Measurements from ENCODE around the gene LGI1. TPM values are rescaled to one million over a fixed set of nuclear protein-coding genes. Genes with fewer than 3 reads are reported as not detected.

Gene LGI1
- total RNA-seq, 1 experiment from 2014 or later: 1.2 TPM

DNA sequence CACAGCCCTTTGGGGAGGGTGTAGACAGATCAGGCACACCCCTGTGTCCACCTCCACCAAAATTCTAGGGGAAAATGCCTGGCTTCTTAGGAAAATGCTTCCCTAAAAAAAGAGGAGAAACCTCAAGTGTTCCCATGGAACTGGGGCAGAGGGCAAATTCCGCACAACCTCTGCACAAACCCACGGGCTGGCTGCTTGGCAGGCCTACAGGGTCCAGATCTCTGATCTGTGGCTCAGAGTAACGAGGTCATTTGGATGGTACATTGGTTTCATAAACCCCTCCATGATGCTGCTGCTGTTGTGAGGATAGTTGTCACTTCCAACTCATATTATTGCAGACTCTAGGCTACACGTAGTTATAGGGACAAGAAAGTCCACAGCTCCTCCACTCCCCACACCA is 16.0 kb downstream of the LGI1 start:
- no peaks in the 10 kb centered on the region for H3K36me3 Mint-ChIP-seq (ENCODE audit: insufficient read depth in 1 of 3, low read depth in 3 of 3)
- H3K4me3 Mint-ChIP-seq: no peak overlapping the region
- Histone ChIP-seq H2AFZ (ENCODE audit: low read length) (no peak overlapping the region), H3K4me2 (ENCODE audit: insufficient read depth, insufficient read length, low read length) (no peak overlapping the region), H3K79me2 (ENCODE audit: insufficient read depth, low read length) (no peaks in the 10 kb centered on the region), H3K27ac (ENCODE audit: insufficient read length, low read depth, low read length) (no peak overlapping the region), H3K9me3 (ENCODE audit: control insufficient read depth, low read depth, low read length) (no peaks in the 10 kb centered on the region), H3K27me3 (ENCODE audit: insufficient read depth, low read length) (no peaks in the 10 kb centered on the region; the same call in 1 of the 2 replicates), H2BK120ac (ENCODE audit: low read depth, low read length, poor library complexity, severe bottlenecking) (no peak overlapping the region), H3K14ac (ENCODE audit: insufficient read depth, low read length) (no peak overlapping the region), H3K79me1 (ENCODE audit: insufficient read depth, low read depth, low read length, poor library complexity, severe bottlenecking) (no peaks in the 10 kb centered on the region), H2AK5ac (ENCODE audit: insufficient read length, low read length) (no peak overlapping the region), H3K23ac (ENCODE audit: insufficient read length, low read depth, low read length) (no peak overlapping the region), H2BK15ac (ENCODE audit: low read depth, low read length) (no peak overlapping the region), H3K18ac (ENCODE audit: insufficient read length, low read depth, low read length) (no peak overlapping the region), H3K23me2 (ENCODE audit: insufficient read length, low read depth, low read length, poor library complexity, severe bottlenecking) (no peaks in the 10 kb centered on the region), H2BK5ac (ENCODE audit: insufficient read length, low read length) (no peak overlapping the region), H3K56ac (ENCODE audit: insufficient read length, low read depth, low read length) (no peak overlapping the region), H4K8ac (replicated peaks; ENCODE audit: insufficient read length, low read depth, low read length) (no peak overlapping the region), H2BK12ac (ENCODE audit: insufficient read length, low read depth, low read length) (no peak overlapping the region), H3K4ac (ENCODE audit: low read depth, low read length) (no peak overlapping the region), H2BK20ac (ENCODE audit: low read depth, low read length, poor library complexity, severe bottlenecking) (no peak overlapping the region), H4K91ac (ENCODE audit: insufficient read length, low read depth, low read length) (no peak overlapping the region), H3T11ph (ENCODE audit: low read length) (no peak overlapping the region), H3K9ac (ENCODE audit: extremely low read depth, insufficient read length, low read length) (no peak overlapping the region), H4K20me1 (ENCODE audit: control insufficient read depth, insufficient read depth, insufficient read length) (no peaks in the 10 kb centered on the region), H4K5ac (ENCODE audit: insufficient read length, low read depth, low read length) (no peak overlapping the region), H3K4me1 (ENCODE audit: insufficient read depth, low read length) (peaks cover 2% of the 10 kb centered on the region)
- no peak overlapping the region for H3K27ac Mint-ChIP-seq
- TF ChIP-seq, protein P1, sequence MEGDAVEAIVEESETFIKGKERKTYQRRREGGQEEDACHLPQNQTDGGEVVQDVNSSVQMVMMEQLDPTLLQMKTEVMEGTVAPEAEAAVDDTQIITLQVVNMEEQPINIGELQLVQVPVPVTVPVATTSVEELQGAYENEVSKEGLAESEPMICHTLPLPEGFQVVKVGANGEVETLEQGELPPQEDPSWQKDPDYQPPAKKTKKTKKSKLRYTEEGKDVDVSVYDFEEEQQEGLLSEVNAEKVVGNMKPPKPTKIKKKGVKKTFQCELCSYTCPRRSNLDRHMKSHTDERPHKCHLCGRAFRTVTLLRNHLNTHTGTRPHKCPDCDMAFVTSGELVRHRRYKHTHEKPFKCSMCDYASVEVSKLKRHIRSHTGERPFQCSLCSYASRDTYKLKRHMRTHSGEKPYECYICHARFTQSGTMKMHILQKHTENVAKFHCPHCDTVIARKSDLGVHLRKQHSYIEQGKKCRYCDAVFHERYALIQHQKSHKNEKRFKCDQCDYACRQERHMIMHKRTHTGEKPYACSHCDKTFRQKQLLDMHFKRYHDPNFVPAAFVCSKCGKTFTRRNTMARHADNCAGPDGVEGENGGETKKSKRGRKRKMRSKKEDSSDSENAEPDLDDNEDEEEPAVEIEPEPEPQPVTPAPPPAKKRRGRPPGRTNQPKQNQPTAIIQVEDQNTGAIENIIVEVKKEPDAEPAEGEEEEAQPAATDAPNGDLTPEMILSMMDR (conservative IDR thresholded peaks at IDR 0.05): no peak
- H3K4me1 Mint-ChIP-seq: peaks cover 20 to 27% of the 10 kb centered on the region in 2 experiments
- DNase-seq: no peak
- H3K9me3 Mint-ChIP-seq: no peaks in the 10 kb centered on the region
- H3K27me3 Mint-ChIP-seq (ENCODE audit: low read depth): peaks cover 2% of the 10 kb centered on the region; the same call in 1 of the 2 replicates
- no CpG with 5 or more reads among the region's 4 CpGs for WGBS (ENCODE audit: extremely low coverage, insufficient read length, low lambda C conversion rate)
